ENCODE results near the gene CSTA.

CSTA gene

GRCh38 chr3:122310361-122310760 is 14.7 kb upstream of the CSTA start:
- DNase-seq (ENCODE audit: extremely low read depth, low read depth) = no peak
- no peak for TF ChIP-seq CTCF (IDR thresholded peaks at IDR 0.05; ENCODE audit: low read depth, low read length)

- no peak for TF ChIP-seq CTCF (IDR thresholded peaks at IDR 0.05; ENCODE audit: low read depth, low read length)
- no peak for DNase-seq (ENCODE audit: extremely low read depth, low read depth)
Measured at GRCh38 chr3:122312826-122313225, 12.2 kb upstream of the CSTA start.

- no peak for DNase-seq (ENCODE audit: extremely low read depth, low read depth)
- no peak for TF ChIP-seq CTCF (IDR thresholded peaks at IDR 0.05; ENCODE audit: low read depth, low read length)
Measured at GRCh38 chr3:122313281-122313680, 11.8 kb upstream of the CSTA start.

- DNase-seq (ENCODE audit: extremely low read depth, low read depth) = no peak
- TF ChIP-seq CTCF (IDR thresholded peaks at IDR 0.05; ENCODE audit: low read depth, low read length) = no peak
Measured at GRCh38 chr3:122314228-122314876, 10.7 kb upstream of the CSTA start.

DNA sequence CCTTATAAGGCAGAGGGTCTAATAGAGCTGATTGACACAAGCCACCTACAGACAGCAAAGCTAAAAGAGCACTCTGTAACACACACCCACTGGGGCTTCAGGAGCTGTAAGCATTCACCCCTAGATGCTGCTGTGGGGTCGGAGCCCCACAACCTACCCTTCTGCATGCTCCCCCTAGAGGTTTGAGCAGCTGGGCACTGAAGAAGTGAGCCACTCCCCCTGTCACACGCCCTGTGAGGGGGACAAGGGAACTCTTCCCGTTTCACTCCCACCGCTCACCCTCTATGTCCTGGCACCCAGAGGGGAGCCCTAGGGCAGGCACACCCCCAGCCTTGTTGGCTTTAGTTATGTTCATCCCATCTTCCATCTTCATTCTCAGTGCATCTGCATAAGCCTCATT is 9.4 kb upstream of the CSTA start:
- DNase-seq (ENCODE audit: extremely low read depth, low read depth) = no peak

DNA sequence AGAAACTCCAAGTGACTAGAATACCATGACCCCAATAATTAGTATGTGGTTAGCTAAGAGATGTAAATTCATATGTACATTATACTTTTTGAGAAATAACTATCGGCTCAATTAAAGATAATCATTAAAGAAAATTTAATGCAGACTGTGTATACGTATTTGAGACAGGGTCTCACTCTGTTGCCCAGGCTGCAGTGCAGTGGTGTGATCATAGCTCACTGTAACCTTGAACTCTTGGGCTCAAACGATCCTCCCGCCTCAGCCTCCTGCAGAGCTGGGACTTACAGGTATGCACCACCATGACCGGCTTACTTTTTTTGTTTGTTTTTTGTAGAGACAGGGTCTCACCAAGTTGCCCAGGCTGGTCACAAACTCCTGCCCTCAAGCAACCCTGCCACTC is 8.7 kb upstream of the CSTA start:
- TF ChIP-seq CTCF (IDR thresholded peaks at IDR 0.05; ENCODE audit: low read depth, low read length) = no peak

More for the DNA sequence above, 9.4 kb upstream of the CSTA start:
- no peak for TF ChIP-seq CTCF (IDR thresholded peaks at IDR 0.05; ENCODE audit: low read depth, low read length)

DNA sequence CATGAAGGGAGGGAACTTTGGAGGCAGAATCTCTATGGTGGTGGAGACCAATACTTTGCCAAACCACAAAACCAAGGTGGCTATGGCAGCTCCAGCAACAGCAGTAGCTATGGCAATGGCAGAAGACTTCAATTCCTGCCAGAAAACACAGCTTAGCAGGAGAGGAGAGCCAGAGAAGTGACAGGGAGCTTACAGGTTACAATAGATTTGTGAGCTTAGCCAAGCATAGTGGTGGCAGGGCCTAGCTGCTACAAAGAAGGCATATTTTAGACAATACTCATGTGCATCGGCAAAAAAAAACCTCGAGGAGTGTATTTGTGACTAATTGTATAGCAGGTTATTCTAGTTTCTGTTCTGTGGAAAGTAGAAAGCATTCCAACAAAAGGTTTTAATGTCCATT is 6.4 kb upstream of the CSTA start:
- no peak for DNase-seq (ENCODE audit: extremely low read depth, low read depth)
- no peak for TF ChIP-seq CTCF (IDR thresholded peaks at IDR 0.05; ENCODE audit: low read depth, low read length)

More for the DNA sequence above, 8.7 kb upstream of the CSTA start:
- no peak for DNase-seq (ENCODE audit: extremely low read depth, low read depth)
